Choroid plexus epithelial cell (primary cell): ENCODE results near the gene MICU2.

ENCODE experiments used
- DNase-seq: peaks from one replicate; pipeline ENCODE4 v3.0.0-alpha.2; 2010; ENCODE audit warnings: low read depth
- H3K4me3 ChIP-seq: 2 replicates; pipeline ENCODE4 v1.5.1; 2011; ENCODE audit warnings: low read depth, mild to moderate bottlenecking, control low read depth, low read length, moderate library complexity
- CTCF ChIP-seq: conservative IDR thresholded peaks from 2 replicates; pipeline ENCODE4 v1.5.1; 2011; ENCODE audit warnings: low read depth, mild to moderate bottlenecking, control low read depth, inconsistent platforms, low read length, moderate library complexity

Gene MICU2

GRCh38 chr13:21580736-21581135 lies 23.2 kb downstream of the MICU2 start:
- DNase-seq: no peak
- H3K4me3 ChIP-seq: no peak overlapping the region
- no peak for TF ChIP-seq CTCF

- DNase-seq: no peak
Measured at GRCh38 chr13:21579754-21580316, 24.1 kb downstream of the MICU2 start.

GRCh38 chr13:21578748-21579147 lies 25.2 kb downstream of the MICU2 start:
- TF ChIP-seq CTCF: no peak
- DNase-seq: no peak
- H3K4me3 ChIP-seq: no peak overlapping the region

More at GRCh38 chr13:21579754-21580316, 24.1 kb downstream of the MICU2 start:
- no peak overlapping the region for H3K4me3 ChIP-seq
- no peak for TF ChIP-seq CTCF

GRCh38 chr13:21576426-21576825 lies 27.5 kb downstream of the MICU2 start:
- TF ChIP-seq CTCF: no peak

GRCh38 chr13:21573920-21574712 lies 29.9 kb downstream of the MICU2 start:
- no peak for TF ChIP-seq CTCF
- DNase-seq: no peak
- no peak overlapping the region for H3K4me3 ChIP-seq

More at GRCh38 chr13:21576426-21576825, 27.5 kb downstream of the MICU2 start:
- H3K4me3 ChIP-seq: no peak overlapping the region
- DNase-seq: peak; percentile 13

- no peak for TF ChIP-seq CTCF
- no peak for DNase-seq
- no peak overlapping the region for H3K4me3 ChIP-seq
Measured at GRCh38 chr13:21569686-21570085, 34.3 kb downstream of the MICU2 start.

- no peak overlapping the region for H3K4me3 ChIP-seq
- no peak for TF ChIP-seq CTCF
Measured at GRCh38 chr13:21568854-21569253, 35.1 kb downstream of the MICU2 start.

More at GRCh38 chr13:21568854-21569253, 35.1 kb downstream of the MICU2 start:
- DNase-seq: no peak
